DOHH2 (cell line): ENCODE measurements around the gene PRKCZ.

ENCODE experiments used
- H3F3A ChIP-seq: fragments of 200-600 bp; sonication (generic), shearing (Covaris generic); 2 replicates; pipeline ENCODE4 v1.6.0; 2016; ENCODE audit warnings: antibody characterized with exemption, mild to moderate bottlenecking; ENCODE audit not compliant: control insufficient read depth, insufficient read depth
- H3K27ac ChIP-seq: fragments of 200-600 bp; sonication (generic); 2 replicates; pipeline ENCODE4 v1.5.1; 2014; ENCODE audit warnings: low read depth, mild to moderate bottlenecking, low read length, moderate library complexity
- H3K27me3 ChIP-seq: fragments of 200-600 bp; sonication (generic); 2 replicates; pipeline ENCODE4 v1.6.1; 2014; ENCODE audit warnings: mild to moderate bottlenecking, low read length, mixed read lengths; ENCODE audit not compliant: control insufficient read depth
- H3K36me3 ChIP-seq: fragments of 200-600 bp; sonication (generic); 2 replicates; pipeline ENCODE4 v1.6.1; 2014; ENCODE audit warnings: mild to moderate bottlenecking, low read length, moderate library complexity, mixed read lengths; ENCODE audit not compliant: control insufficient read depth
- H3K4me1 ChIP-seq: fragments of 200-600 bp; sonication (generic); 2 replicates; pipeline ENCODE4 v1.6.1; 2014; ENCODE audit warnings: mild to moderate bottlenecking, low read length, mixed read lengths; ENCODE audit not compliant: control insufficient read depth
- H3K4me2 ChIP-seq: fragments of 200-600 bp; sonication (generic); 2 replicates; pipeline ENCODE4 v1.6.0; 2014; ENCODE audit warnings: mild to moderate bottlenecking, low read length, moderate library complexity
- H3K4me3 ChIP-seq: fragments of 200-600 bp; sonication (generic); 2 replicates; pipeline ENCODE4 v1.5.1; 2014; ENCODE audit warnings: mild to moderate bottlenecking, low read length, mixed read lengths
- H3K79me2 ChIP-seq: fragments of 200-600 bp; sonication (generic); 2 replicates; pipeline ENCODE4 v1.6.1; 2014; ENCODE audit warnings: mild to moderate bottlenecking, low read length, mixed read lengths; ENCODE audit not compliant: control insufficient read depth
- H3K9me2 ChIP-seq: fragments of 200-600 bp; sonication (generic); replicated peaks from 2 replicates; pipeline ENCODE4 v1.6.1; 2014; ENCODE audit warnings: mild to moderate bottlenecking, low read length, mixed read lengths; ENCODE audit not compliant: control insufficient read depth
- H3K9me3 ChIP-seq: fragments of 200-600 bp; sonication (generic); 2 replicates; pipeline ENCODE4 v1.6.1; 2014; ENCODE audit warnings: antibody characterized with exemption, low read length, mixed read lengths; ENCODE audit not compliant: control insufficient read depth, insufficient read depth
- H4K20me1 ChIP-seq: fragments of 200-600 bp; sonication (generic); 2 replicates; pipeline ENCODE4 v1.6.0; 2014; ENCODE audit warnings: low read depth, mild to moderate bottlenecking, antibody characterized with exemption, low read length, moderate library complexity; ENCODE audit not compliant: control insufficient read depth, insufficient read depth
- CTCF ChIP-seq: fragments of 200-600 bp; sonication (generic); IDR thresholded peaks from one replicate; pipeline ENCODE4 v1.5.1; 2014; ENCODE audit warnings: antibody characterized with exemption, mild to moderate bottlenecking, low read depth, low read length; ENCODE audit not compliant: poor library complexity, severe bottlenecking
- EZH2phosphoT487 ChIP-seq: fragments of 200-600 bp; sonication (generic); IDR thresholded peaks from 2 replicates; pipeline ENCODE4 v1.6.1; 2017; ENCODE audit warnings: borderline replicate concordance, mild to moderate bottlenecking, antibody characterized with exemption, low read length, moderate library complexity, mixed read lengths

Gene PRKCZ

GRCh38 chr1:2059290-2059953 is 9.2 kb downstream of the PRKCZ start:
- Histone ChIP-seq H3F3A (no peaks in the 10 kb centered on the region), H3K79me2 (no peaks in the 10 kb centered on the region), H3K36me3 (no peaks in the 10 kb centered on the region), H3K4me2 (no peak overlapping the region), H3K4me1 (no peaks in the 10 kb centered on the region), H3K4me3 (no peak overlapping the region), H3K9me2 (no peaks in the 10 kb centered on the region), H3K9me3 (peaks cover under 1% of the 10 kb centered on the region; the same call in 1 of the 2 replicates), H3K27ac (no peak overlapping the region), H3K27me3 (no peaks in the 10 kb centered on the region), H4K20me1 (no peaks in the 10 kb centered on the region)
- TF ChIP-seq EZH2phosphoT487: no peak

GRCh38 chr1:2060072-2060471 is 9.9 kb downstream of the PRKCZ start:
- Histone ChIP-seq H3K4me1 (no peaks in the 10 kb centered on the region), H3K79me2 (no peaks in the 10 kb centered on the region), H3K36me3 (no peaks in the 10 kb centered on the region), H3K4me2 (no peak overlapping the region), H3K4me3 (no peak overlapping the region), H3K27me3 (no peaks in the 10 kb centered on the region), H3K9me2 (no peaks in the 10 kb centered on the region), H3K9me3 (peaks cover 6% of the 10 kb centered on the region; the same call in 1 of the 2 replicates), H4K20me1 (no peaks in the 10 kb centered on the region), H3K27ac (no peak overlapping the region), H3F3A (no peaks in the 10 kb centered on the region)
- no peak for TF ChIP-seq CTCF
- no peak for TF ChIP-seq EZH2phosphoT487

DNA sequence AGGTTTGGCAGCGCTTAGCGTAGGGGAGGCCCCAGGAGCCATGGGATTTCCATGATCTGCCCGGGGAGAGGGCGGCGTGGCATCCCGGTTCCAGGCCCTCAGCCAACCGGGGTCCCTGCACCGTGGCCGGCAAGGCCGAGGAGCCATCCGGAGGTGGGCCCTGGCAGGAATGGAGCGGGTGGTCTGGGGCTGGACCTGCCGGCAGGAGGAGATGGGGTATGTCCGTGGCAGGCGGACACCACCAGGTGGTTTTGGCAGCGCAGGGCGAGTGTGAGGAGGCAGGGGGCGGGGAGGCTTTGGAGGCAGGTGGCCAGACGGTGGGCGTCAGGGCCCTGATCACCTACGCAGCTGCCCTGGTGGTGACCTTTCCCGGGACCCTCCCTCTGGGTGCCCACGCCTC is 10.3 kb downstream of the PRKCZ start:
- no peaks in the 10 kb centered on the region for H3F3A ChIP-seq
- H3K9me3 ChIP-seq: peaks cover 6% of the 10 kb centered on the region; the same call in 1 of the 2 replicates
- H3K79me2 ChIP-seq: no peaks in the 10 kb centered on the region
- H3K4me2 ChIP-seq: no peak overlapping the region
- H3K4me1 ChIP-seq: no peaks in the 10 kb centered on the region
- H3K36me3 ChIP-seq: no peaks in the 10 kb centered on the region
- no peak overlapping the region for H3K4me3 ChIP-seq
- TF ChIP-seq CTCF: no peak
- TF ChIP-seq EZH2phosphoT487: no peak
- H3K27me3 ChIP-seq: no peaks in the 10 kb centered on the region
- no peaks in the 10 kb centered on the region for H3K9me2 ChIP-seq
- no peak overlapping the region for H3K27ac ChIP-seq
- H4K20me1 ChIP-seq: no peaks in the 10 kb centered on the region

DNA sequence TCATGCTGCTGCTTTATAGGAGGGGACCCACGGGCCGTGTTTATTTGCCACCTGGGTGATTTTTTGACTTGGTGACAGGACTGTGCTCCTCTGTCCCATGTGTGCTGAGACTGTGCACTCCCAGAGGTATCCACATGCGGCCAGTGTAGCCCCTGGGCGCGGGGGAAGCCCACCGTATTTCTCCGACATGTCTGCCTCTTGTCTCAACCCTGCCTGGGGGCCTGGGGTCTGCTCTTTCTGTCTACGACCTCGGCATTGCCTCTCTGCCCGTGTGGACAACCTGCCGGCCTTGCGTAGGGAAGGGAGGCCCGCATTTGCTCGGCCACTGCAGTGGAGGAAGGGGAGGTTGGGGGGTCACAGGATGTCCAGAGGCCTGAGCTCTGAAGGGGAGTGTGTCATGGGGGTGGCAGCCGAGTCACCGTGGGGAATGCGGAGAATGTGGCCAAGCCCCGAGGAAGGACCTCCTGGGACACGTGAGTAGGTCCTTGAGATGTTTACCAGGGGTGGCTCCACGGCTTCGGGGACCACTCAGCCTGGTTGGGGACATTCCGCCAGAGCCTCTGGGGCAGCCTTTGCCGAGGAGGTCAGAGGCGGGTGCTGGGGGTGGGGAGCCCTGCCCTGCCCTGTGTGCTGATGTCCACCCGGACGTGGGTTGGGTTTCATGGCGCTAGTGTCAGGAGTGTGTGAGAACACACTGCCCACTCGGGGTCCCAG is 11.0 kb downstream of the PRKCZ start:
- Histone ChIP-seq H3K36me3 (no peaks in the 10 kb centered on the region), H4K20me1 (no peaks in the 10 kb centered on the region), H3K79me2 (no peaks in the 10 kb centered on the region), H3K9me3 (peaks cover 6% of the 10 kb centered on the region; the same call in 1 of the 2 replicates), H3K9me2 (no peaks in the 10 kb centered on the region), H3K27ac (no peak overlapping the region), H3F3A (no peaks in the 10 kb centered on the region), H3K4me1 (no peaks in the 10 kb centered on the region), H3K4me2 (no peak overlapping the region), H3K27me3 (no peaks in the 10 kb centered on the region), H3K4me3 (no peak overlapping the region)
- TF ChIP-seq EZH2phosphoT487 (no peak), CTCF (no peak)
